Cardiac muscle cell (in vitro differentiated cells and primary cell): ENCODE measurements around the gene LAMB4. TPM values are rescaled to one million over a fixed set of nuclear protein-coding genes. Genes with fewer than 3 reads are reported as not detected.

ENCODE experiments used
- DNase-seq, 2 donors: peaks; one replicate each; pipeline versions ENCODE4 v3.0.0 to v3.0.0-alpha.2; 2010 to 2017; ENCODE audit warnings: low read depth in 1 of 2, low spot score in 1 of 2
- H3K27ac ChIP-seq: fragments of 200-600 bp; sonication (generic); 2 replicates; pipeline ENCODE4 v1.5.1; 2016
- H3K27me3 ChIP-seq: fragments of 200-600 bp; sonication (generic); 2 replicates; pipeline ENCODE4 v1.6.0; 2016; ENCODE audit warnings: control low read depth
- H3K36me3 ChIP-seq: fragments of 200-600 bp; sonication (generic); 2 replicates; pipeline ENCODE4 v1.5.1; 2016; ENCODE audit warnings: control low read depth
- H3K4me1 ChIP-seq: fragments of 200-600 bp; sonication (generic); 2 replicates; pipeline ENCODE4 v1.8.1; 2017; ENCODE audit warnings: low read depth, mild to moderate bottlenecking, mixed run types
- H3K4me3 ChIP-seq: fragments of 200-600 bp; sonication (generic); 2 replicates; pipeline ENCODE4 v1.5.1; 2016; ENCODE audit warnings: mild to moderate bottlenecking
- H3K9me3 ChIP-seq: fragments of 200-600 bp; sonication (generic); 2 replicates; pipeline ENCODE4 v1.5.1; 2017; ENCODE audit warnings: low read depth, mild to moderate bottlenecking, control low read depth
- polyA plus RNA-seq: library from polyadenylated mRNA; unstranded; fragments of >200 nt; fragmentation: Nextera tagmentation; extraction: Ambion mirVana; gene quantifications from 2 replicates; pipeline ENCODE4 v1.2.1, GENCODE V29; 2016
- total RNA-seq: library from RNA; depleted of rRNA; stranded (reverse); fragments of >200 nt; gene quantifications from 2 replicates; pipeline ENCODE4 v1.2.3, GENCODE V29; 2016
- TF ChIP-seq, protein P1 (sequence below): IDR thresholded peaks from 2 replicates; pipeline ENCODE4 v1.5.1; 2012; ENCODE audit warnings: low read depth, mild to moderate bottlenecking, low read length

Gene LAMB4
- total and polyA plus RNA-seq, 2 experiments from 2014 or later: not detected

DNA sequence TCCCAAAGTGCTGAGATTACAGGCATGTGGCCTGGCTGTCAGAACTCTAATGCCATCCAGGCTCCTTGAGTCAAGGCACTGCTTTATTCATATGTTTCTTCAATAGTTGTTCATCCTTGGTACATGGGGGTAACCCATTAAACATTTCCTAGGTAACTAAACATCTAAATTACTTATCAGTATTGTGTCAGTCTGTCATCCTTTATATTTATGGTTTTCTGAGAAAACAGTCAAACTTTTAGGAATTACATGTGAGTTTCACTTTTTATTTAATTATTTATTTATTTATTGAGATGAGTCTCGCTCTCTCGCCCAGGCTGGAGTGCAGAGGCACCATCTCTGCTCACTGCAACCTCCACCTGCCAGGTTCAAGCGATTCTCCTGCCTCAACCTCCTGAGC is 81.7 kb downstream of the LAMB4 start:
- Histone ChIP-seq H3K27me3 (no peaks in the 10 kb centered on the region), H3K9me3 (no peaks in the 10 kb centered on the region), H3K4me3 (no peak overlapping the region), H3K4me1 (peaks cover 14% of the 10 kb centered on the region), H3K27ac (no peak overlapping the region), H3K36me3 (no peaks in the 10 kb centered on the region)
- TF ChIP-seq, protein P1, sequence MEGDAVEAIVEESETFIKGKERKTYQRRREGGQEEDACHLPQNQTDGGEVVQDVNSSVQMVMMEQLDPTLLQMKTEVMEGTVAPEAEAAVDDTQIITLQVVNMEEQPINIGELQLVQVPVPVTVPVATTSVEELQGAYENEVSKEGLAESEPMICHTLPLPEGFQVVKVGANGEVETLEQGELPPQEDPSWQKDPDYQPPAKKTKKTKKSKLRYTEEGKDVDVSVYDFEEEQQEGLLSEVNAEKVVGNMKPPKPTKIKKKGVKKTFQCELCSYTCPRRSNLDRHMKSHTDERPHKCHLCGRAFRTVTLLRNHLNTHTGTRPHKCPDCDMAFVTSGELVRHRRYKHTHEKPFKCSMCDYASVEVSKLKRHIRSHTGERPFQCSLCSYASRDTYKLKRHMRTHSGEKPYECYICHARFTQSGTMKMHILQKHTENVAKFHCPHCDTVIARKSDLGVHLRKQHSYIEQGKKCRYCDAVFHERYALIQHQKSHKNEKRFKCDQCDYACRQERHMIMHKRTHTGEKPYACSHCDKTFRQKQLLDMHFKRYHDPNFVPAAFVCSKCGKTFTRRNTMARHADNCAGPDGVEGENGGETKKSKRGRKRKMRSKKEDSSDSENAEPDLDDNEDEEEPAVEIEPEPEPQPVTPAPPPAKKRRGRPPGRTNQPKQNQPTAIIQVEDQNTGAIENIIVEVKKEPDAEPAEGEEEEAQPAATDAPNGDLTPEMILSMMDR: no peak
- no peak for DNase-seq

DNA sequence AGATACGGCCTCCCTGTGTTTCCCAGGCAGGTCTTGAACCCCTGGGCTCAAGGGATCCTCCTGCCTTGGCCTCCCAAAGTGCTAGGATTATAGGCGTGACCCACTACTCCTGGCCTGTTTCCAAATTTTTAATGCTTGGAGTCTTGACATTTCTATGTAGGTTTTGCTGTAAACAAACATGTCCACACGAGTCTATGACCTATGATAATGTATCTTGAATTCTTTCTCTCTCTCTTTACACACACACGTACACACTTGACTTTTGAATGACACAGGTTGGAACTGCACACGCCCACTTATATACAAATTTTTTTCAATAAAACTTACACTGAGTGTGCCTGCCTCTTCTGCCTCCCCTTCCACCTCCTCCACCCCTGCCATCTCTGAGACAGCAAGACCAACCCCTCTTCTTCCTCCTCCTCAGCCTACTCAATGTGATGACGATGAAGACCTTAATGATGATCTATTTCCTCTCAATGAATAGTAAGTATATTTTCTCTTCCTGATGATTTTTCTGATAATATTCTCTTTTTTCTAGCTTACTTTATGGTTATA is 83.1 kb downstream of the LAMB4 start:
- no peak overlapping the region for H3K4me3 ChIP-seq
- H3K9me3 ChIP-seq: no peaks in the 10 kb centered on the region
- peaks cover 14% of the 10 kb centered on the region for H3K4me1 ChIP-seq
- no peaks in the 10 kb centered on the region for H3K27me3 ChIP-seq
- DNase-seq: no peak
- H3K27ac ChIP-seq: no peak overlapping the region
- TF ChIP-seq, protein P1: no peak
- H3K36me3 ChIP-seq: no peaks in the 10 kb centered on the region

DNA sequence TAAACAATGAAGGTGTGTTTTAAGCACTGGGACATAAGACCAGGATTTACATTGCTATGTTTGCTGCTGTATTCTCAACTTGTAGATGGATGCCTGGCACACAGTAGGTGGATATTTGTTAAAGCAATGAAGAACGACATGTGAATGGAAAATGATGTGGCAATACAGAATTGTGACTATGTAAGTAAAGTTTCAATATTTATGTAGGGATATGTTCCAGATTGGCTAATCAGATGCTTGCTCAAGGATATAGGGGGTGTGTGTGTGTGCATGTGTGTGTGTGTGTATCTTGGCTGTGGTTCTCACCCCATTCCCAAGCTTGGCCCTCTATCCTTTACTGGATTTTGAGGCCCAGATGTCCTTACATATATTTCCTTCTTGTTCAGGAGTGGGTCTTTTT is 84.5 kb downstream of the LAMB4 start:
- Histone ChIP-seq H3K36me3 (no peaks in the 10 kb centered on the region), H3K27me3 (no peaks in the 10 kb centered on the region), H3K4me1 (peaks cover 14% of the 10 kb centered on the region), H3K27ac (no peak overlapping the region), H3K4me3 (no peak overlapping the region), H3K9me3 (no peaks in the 10 kb centered on the region)
- DNase-seq: peak in 1 of 2 donors; percentile 79
- TF ChIP-seq, protein P1: no peak

DNA sequence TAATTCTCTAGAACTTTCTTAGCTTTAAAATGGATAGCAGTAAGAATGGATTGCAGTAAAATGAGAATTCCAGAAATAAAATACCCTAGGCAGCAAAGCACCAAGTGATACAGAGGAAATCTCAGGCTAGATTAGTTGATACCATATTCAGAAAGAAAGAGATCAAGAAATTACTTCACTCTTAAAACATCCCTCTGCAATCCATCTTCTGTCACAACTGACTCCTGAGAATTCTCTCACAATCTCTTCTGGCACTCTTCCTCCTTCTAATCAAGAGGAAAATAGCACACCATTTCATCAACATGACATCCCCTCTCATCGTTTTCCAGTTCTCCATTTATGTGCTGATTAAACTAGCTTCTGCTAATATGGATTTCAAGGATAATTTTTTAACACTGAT is 85.0 kb downstream of the LAMB4 start:
- Histone ChIP-seq H3K4me1 (peaks cover 14% of the 10 kb centered on the region), H3K36me3 (no peaks in the 10 kb centered on the region), H3K27ac (no peak overlapping the region), H3K9me3 (no peaks in the 10 kb centered on the region), H3K27me3 (no peaks in the 10 kb centered on the region), H3K4me3 (no peak overlapping the region)
- TF ChIP-seq, protein P1: no peak
- DNase-seq: peak in 1 of 2 donors; percentile 83

DNA sequence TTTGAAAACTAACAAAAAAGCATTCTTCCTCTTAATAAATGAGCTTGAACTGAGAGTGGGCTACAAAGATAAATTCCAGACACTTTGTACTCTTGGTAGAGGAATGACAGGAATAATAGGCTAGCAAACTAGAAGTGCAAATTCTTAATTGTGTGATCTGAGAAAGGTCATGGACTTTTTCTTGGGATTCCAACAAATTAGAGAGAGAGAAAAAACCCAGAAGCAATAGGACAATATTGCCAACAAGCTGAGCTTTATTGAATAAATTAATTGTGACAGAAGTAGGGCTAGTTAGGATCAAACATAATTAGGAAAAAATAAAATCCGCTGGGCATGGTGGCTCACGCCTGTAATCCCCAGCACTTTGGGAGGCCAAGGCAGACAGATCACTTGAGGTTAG is 85.8 kb downstream of the LAMB4 start:
- no peak for DNase-seq
- Histone ChIP-seq H3K27ac (no peak overlapping the region), H3K27me3 (no peaks in the 10 kb centered on the region), H3K9me3 (no peaks in the 10 kb centered on the region), H3K36me3 (no peaks in the 10 kb centered on the region), H3K4me1 (peaks cover 14% of the 10 kb centered on the region), H3K4me3 (no peak overlapping the region)
- TF ChIP-seq, protein P1: no peak
